ENCODE data around the gene RPP21. TPM values are rescaled to one million over a fixed set of nuclear protein-coding genes. Genes with fewer than 3 reads are reported as not detected.

Gene RPP21
- total and polyA plus RNA-seq, 2 of the 8 experiments (the other 6 are each of a cell fraction or from before 2014, with no cell fraction given) = 63.0 to 219 TPM

DNA sequence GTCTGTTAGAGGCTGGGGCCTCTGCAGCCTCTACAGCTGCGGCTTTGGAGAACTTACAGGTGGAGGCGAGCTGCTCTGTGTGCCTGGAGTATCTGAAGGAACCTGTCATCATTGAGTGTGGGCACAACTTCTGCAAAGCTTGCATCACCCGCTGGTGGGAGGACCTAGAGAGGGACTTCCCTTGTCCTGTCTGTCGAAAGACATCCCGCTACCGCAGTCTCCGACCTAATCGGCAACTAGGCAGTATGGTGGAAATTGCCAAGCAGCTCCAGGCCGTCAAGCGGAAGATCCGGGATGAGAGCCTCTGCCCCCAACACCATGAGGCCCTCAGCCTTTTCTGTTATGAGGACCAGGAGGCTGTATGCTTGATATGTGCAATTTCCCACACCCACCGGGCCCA lies 15.6 kb upstream of the RPP21 start:
- no peak for FAIRE-seq
- Histone ChIP-seq H3K4me2 (ENCODE audit: insufficient read depth in 1 of 2, low read depth in 2 of 2, low read length in 2 of 2) (no peak overlapping the region), H3K23me2 (ENCODE audit: low read depth, low read length) (peaks cover 4% of the 10 kb centered on the region; the same call in 1 of the 2 replicates), H4K8ac (ENCODE audit: extremely low read depth, insufficient read depth, low read length) (no peak overlapping the region), H4K5ac (ENCODE audit: insufficient read length, low read depth, low read length) (no peak overlapping the region), H2BK20ac (ENCODE audit: low read length) (no peak overlapping the region), H3K36me3 (ENCODE audit: control insufficient read depth in 2 of 4, insufficient read depth in 4 of 4, low read length in 3 of 4) (peaks cover 4 to 35% (median 26%) of the 10 kb centered on the region in 4 experiments; a peak in 7 of 8 replicates), H3K9ac (replicated peaks in 1 of 4; ENCODE audit: extremely low read depth in 1 of 4, low read depth in 3 of 4, low read length in 3 of 4) (no peak overlapping the region), H3K23ac (ENCODE audit: insufficient read length) (no peak overlapping the region), H3K4me3 (ENCODE audit: extremely low read depth in 1 of 4, insufficient read depth in 2 of 4, low read depth in 3 of 4, low read length in 4 of 4) (no peak overlapping the region), H3K4me1 (replicated peaks in 1 of 4; ENCODE audit: control insufficient read depth in 3 of 4, insufficient read depth in 4 of 4, low read length in 3 of 4) (peaks cover 0 to 7% (median 5%) of the 10 kb centered on the region in 4 experiments; a peak in 5 of 7 replicates), H4K20me1 (replicated peaks in 1 of 2; ENCODE audit: control insufficient read depth in 1 of 2, insufficient read depth in 2 of 2, low read length in 2 of 2) (peaks cover 0 to 2% of the 10 kb centered on the region in 2 experiments), H2AK5ac (ENCODE audit: low read depth, low read length) (no peak overlapping the region), H2AFZ (ENCODE audit: low read length) (no peak overlapping the region), H4K91ac (replicated peaks; ENCODE audit: insufficient read length, low read length) (no peak overlapping the region), H2BK120ac (replicated peaks; ENCODE audit: low read depth, low read length) (no peak overlapping the region), H3K18ac (ENCODE audit: extremely low read depth, low read length) (no peak overlapping the region), H3K9me3 (ENCODE audit: insufficient read depth in 2 of 2, low read depth in 1 of 2, low read length in 1 of 2) (no peaks in the 10 kb centered on the region), H3K79me2 (ENCODE audit: control insufficient read depth in 1 of 2, insufficient read depth in 2 of 2, low read length in 2 of 2) (peaks cover 0 to 24% of the 10 kb centered on the region in 2 experiments; a peak in 3 of 4 replicates), H2BK5ac (ENCODE audit: low read depth, low read length) (no peak overlapping the region), H2BK15ac (ENCODE audit: low read length) (no peak overlapping the region), H3K27ac (ENCODE audit: low read depth, low read length) (no peak overlapping the region), H2BK12ac (ENCODE audit: low read depth, low read length) (no peak overlapping the region), H3K56ac (replicated peaks; ENCODE audit: insufficient read length, low read depth, low read length) (no peak overlapping the region), H3K27me3 (replicated peaks in 1 of 4; ENCODE audit: control insufficient read depth in 3 of 4, extremely low read depth in 1 of 4, insufficient read depth in 3 of 4, low read length in 3 of 4) (no peaks in the 10 kb centered on the region), H3K14ac (ENCODE audit: insufficient read length) (no peak overlapping the region), H3K79me1 (ENCODE audit: low read depth, low read length) (peaks cover 2% of the 10 kb centered on the region; the same call in 1 of the 2 replicates), H3K4ac (replicated peaks; ENCODE audit: insufficient read length, low read depth, low read length) (no peak overlapping the region)
- CTCF ChIA-PET (ENCODE audit: partially characterized antibody) = no interaction called here
- DNase-seq (ENCODE audit: low read depth in 1 of 2, low spot score in 2 of 2) = no peak
- POLR2A ChIA-PET (ENCODE audit: partially characterized antibody) = interaction anchor here (0.7 to 2.2 kb wide), 2 partner anchors 11 to 15 kb away, joined by 3 to 10 read pairs; partner anchors contain the start of gene RPP21
- 92% methylated on average over 12 of the region's 12 CpGs; no CpG with 5 or more reads in 1 of the 2 experiments for WGBS, 2 experiments (ENCODE audit: extremely low coverage in 1 of 2, insufficient coverage in 1 of 2, insufficient read length in 1 of 2, insufficient replicate concordance in 2 of 2, low coverage in 1 of 2, low lambda C conversion rate in 2 of 2, missing lambda C conversion rate in 1 of 2)
- TF ChIP-seq TAF7 (optimal IDR thresholded peaks at IDR 0.05; ENCODE audit: borderline replicate concordance, low read depth, low read length) = no peak

Measured in H1 (cell line).